OCI-LY1 (cell line): ENCODE results near the gene TIMP2.

ENCODE experiments used
- H2AFZ ChIP-seq: fragments of 200-600 bp; sonication (generic), shearing (Covaris generic); 2 replicates; pipeline ENCODE4 v1.6.0; 2014; ENCODE audit warnings: antibody characterized with exemption, mild to moderate bottlenecking, low read length
- H3F3A ChIP-seq: fragments of 200-600 bp; sonication (generic), shearing (Covaris generic); 2 replicates; pipeline ENCODE4 v1.6.0; 2014; ENCODE audit warnings: mild to moderate bottlenecking, antibody characterized with exemption, low read length, moderate library complexity; ENCODE audit not compliant: insufficient read depth
- H3K27ac ChIP-seq: fragments of 200-600 bp; sonication (generic); 2 replicates; pipeline ENCODE4 v1.5.1; 2014; ENCODE audit warnings: low read length, mixed run types, mild to moderate bottlenecking, low read depth; ENCODE audit not compliant: poor library complexity, severe bottlenecking
- H3K27me3 ChIP-seq: fragments of 200-600 bp; sonication (generic); 2 replicates; pipeline ENCODE4 v1.6.0; 2014; ENCODE audit warnings: antibody characterized with exemption, mild to moderate bottlenecking, low read length, moderate library complexity; ENCODE audit not compliant: insufficient read depth
- H3K36me3 ChIP-seq: fragments of 200-600 bp; sonication (generic); 2 replicates; pipeline ENCODE4 v1.6.1; 2014; ENCODE audit warnings: mild to moderate bottlenecking, antibody characterized with exemption, low read length, moderate library complexity, mixed read lengths; ENCODE audit not compliant: insufficient read depth
- H3K4me1 ChIP-seq: fragments of 200-600 bp; sonication (generic); 2 replicates; pipeline ENCODE4 v1.5.1; 2014; ENCODE audit warnings: mild to moderate bottlenecking, low read length, moderate library complexity; ENCODE audit not compliant: insufficient read depth, severe bottlenecking
- H3K4me2 ChIP-seq: fragments of 200-600 bp; sonication (generic), shearing (Covaris generic); 2 replicates; pipeline ENCODE4 v1.6.1; 2014; ENCODE audit warnings: low read length
- H3K4me3 ChIP-seq: fragments of 200-600 bp; sonication (generic); 2 replicates; pipeline ENCODE4 v1.5.1; 2014; ENCODE audit warnings: low read length, low read depth, mild to moderate bottlenecking, mixed read lengths; ENCODE audit not compliant: poor library complexity, severe bottlenecking
- H3K79me2 ChIP-seq: fragments of 200-600 bp; shearing (Covaris generic); 2 replicates; pipeline ENCODE4 v1.6.1; 2016; ENCODE audit warnings: mixed run types, low read length, mixed read lengths; ENCODE audit not compliant: insufficient read depth
- H3K9ac ChIP-seq: fragments of 200-600 bp; sonication (generic), shearing (Covaris generic); 2 replicates; pipeline ENCODE4 v1.6.1; 2014; ENCODE audit warnings: mild to moderate bottlenecking, low read length, mixed read lengths
- H3K9me2 ChIP-seq: fragments of 200-600 bp; sonication (generic), shearing (Covaris generic); 2 replicates; pipeline ENCODE4 v1.6.1; 2014; ENCODE audit warnings: low read depth, mild to moderate bottlenecking, low read length, mixed read lengths
- H3K9me3 ChIP-seq: fragments of 200-600 bp; shearing (Covaris generic); 2 replicates; pipeline ENCODE4 v1.6.1; 2014; ENCODE audit warnings: low read length, mixed read lengths
- H4K20me1 ChIP-seq: fragments of 200-600 bp; sonication (generic), shearing (Covaris generic); 2 replicates; pipeline ENCODE4 v1.6.0; 2016; ENCODE audit warnings: mild to moderate bottlenecking, low read length; ENCODE audit not compliant: insufficient read depth
- EZH2 ChIP-seq: fragments of 200-600 bp; sonication (generic), shearing (Covaris generic); IDR thresholded peaks from 2 replicates; pipeline ENCODE4 v1.8.0; 2017; ENCODE audit warnings: borderline replicate concordance, mixed run types, mild to moderate bottlenecking, antibody characterized with exemption, low read length, moderate library complexity, mixed read lengths
- TF ChIP-seq, protein P1 (sequence below): fragments of 200-600 bp; sonication (generic), shearing (Covaris generic); IDR thresholded peaks from 2 replicates; pipeline ENCODE4 v1.5.1; 2017; ENCODE audit warnings: mild to moderate bottlenecking, antibody characterized with exemption, low read length, moderate library complexity, mixed read lengths

The TIMP2 gene

DNA sequence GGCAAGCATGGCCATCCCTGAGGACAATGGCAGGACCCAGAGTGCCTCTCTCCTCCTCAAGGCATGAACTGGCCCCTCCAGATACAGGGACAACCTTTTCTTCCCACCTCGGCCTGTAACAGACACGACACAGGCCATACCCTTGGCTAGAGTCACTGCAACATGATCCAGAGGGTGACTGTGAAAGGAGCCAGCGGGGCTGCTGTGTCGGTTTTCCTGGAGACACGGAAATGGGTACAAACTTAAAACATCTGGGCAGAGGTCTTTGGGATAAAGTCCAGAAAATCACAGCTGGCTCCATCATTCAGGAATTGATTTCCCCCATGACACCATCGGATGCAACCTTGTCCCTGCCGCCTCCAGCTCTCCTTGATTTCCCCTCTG lies 27.5 kb downstream of the TIMP2 start:
- H2AFZ ChIP-seq = no peak overlapping the region
- no peak overlapping the region for H3K9ac ChIP-seq
- H3K9me3 ChIP-seq = no peaks in the 10 kb centered on the region
- TF ChIP-seq, protein P1, sequence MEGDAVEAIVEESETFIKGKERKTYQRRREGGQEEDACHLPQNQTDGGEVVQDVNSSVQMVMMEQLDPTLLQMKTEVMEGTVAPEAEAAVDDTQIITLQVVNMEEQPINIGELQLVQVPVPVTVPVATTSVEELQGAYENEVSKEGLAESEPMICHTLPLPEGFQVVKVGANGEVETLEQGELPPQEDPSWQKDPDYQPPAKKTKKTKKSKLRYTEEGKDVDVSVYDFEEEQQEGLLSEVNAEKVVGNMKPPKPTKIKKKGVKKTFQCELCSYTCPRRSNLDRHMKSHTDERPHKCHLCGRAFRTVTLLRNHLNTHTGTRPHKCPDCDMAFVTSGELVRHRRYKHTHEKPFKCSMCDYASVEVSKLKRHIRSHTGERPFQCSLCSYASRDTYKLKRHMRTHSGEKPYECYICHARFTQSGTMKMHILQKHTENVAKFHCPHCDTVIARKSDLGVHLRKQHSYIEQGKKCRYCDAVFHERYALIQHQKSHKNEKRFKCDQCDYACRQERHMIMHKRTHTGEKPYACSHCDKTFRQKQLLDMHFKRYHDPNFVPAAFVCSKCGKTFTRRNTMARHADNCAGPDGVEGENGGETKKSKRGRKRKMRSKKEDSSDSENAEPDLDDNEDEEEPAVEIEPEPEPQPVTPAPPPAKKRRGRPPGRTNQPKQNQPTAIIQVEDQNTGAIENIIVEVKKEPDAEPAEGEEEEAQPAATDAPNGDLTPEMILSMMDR = no peak
- TF ChIP-seq EZH2 = no peak
- H4K20me1 ChIP-seq = no peaks in the 10 kb centered on the region
- H3K27me3 ChIP-seq = peaks cover under 1% of the 10 kb centered on the region
- no peak overlapping the region for H3K4me2 ChIP-seq
- no peaks in the 10 kb centered on the region for H3K36me3 ChIP-seq
- H3F3A ChIP-seq = no peaks in the 10 kb centered on the region
- no peak overlapping the region for H3K27ac ChIP-seq
- no peaks in the 10 kb centered on the region for H3K9me2 ChIP-seq
- no peak overlapping the region for H3K4me3 ChIP-seq
- H3K4me1 ChIP-seq = no peaks in the 10 kb centered on the region
- H3K79me2 ChIP-seq = no peaks in the 10 kb centered on the region

DNA sequence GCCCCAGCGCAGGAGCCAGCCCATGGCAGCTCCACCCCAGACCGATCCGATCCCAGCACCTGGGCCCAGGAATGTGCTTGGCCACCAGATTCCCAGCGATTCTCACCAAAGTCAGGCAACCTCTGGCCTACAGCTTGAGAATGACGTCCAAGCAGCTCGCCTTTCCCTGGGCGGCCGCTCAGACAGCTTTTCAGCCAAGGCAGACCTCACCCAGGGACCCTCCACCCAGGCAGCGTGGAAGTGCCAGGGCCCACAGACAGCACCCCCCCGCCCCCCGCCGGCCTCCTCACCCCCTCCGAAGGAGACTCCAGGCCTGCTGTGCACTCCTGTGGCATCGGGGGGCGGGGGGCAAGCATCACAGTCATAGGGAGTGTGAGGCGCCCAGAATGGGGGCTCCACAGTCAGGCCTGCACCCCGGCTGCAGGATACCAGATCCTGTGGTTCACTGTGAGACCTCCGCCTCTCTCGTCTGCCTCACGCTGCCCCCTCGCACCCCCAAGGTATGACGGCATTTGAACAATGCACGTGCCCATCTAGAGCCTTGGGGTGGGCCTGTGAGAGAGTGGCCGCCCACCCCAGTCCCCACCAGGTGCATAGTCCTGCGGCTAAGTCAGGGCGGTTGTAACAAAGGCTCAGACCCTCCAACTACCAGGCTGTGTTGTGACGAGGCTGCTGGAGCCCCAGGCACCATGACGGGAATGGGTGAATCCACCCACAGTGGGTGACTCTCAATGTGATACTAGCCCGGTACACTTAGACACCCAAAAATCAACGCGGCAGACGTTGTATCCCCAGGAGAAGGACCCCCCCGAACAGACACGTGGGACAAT lies 28.1 kb downstream of the TIMP2 start:
- no peaks in the 10 kb centered on the region for H3K36me3 ChIP-seq
- no peaks in the 10 kb centered on the region for H3K79me2 ChIP-seq
- no peaks in the 10 kb centered on the region for H4K20me1 ChIP-seq
- TF ChIP-seq, protein P1 = no peak
- TF ChIP-seq EZH2 = no peak
- H3K4me1 ChIP-seq = no peaks in the 10 kb centered on the region
- H3K4me2 ChIP-seq = no peak overlapping the region
- H3K9ac ChIP-seq = no peak overlapping the region
- no peak overlapping the region for H2AFZ ChIP-seq
- no peaks in the 10 kb centered on the region for H3F3A ChIP-seq
- H3K4me3 ChIP-seq = no peak overlapping the region
- H3K27ac ChIP-seq = no peak overlapping the region
- peaks cover 6% of the 10 kb centered on the region for H3K27me3 ChIP-seq
- H3K9me2 ChIP-seq = no peaks in the 10 kb centered on the region
- no peaks in the 10 kb centered on the region for H3K9me3 ChIP-seq

DNA sequence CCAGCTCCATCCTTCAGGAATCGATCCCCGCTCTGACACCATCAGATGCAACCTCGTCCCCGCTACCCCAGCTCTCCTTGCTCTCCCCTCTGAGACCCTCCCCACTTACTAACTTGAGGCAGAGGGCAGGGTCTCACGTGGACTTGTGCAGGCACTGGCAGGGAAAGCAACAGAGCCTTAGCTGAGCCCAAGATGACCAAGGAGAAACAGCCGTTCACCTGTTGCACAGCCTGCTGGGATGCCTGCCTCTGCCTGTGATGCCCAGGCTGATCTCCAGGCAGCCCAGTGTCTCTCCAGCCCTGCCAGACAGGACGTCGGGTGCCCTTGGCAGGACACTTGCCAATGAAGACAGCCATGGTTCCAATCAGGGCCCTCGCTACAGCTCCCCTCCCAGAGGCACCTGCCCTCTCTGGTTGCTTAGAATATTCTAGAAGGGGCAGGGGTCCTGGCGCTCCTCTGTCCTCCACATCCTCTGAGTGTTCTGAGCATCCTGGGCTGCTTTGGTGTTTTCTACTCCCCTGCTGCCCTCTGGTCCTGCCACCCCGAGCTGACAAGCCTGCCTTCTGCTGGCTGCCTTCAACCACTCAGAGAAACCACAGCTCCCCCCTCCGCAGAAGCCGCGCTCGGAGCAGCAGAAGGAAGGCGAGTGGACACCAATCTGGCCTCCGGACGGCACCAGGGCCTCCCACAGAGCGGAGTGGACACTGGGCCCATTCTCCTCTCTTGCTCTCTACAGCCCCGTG lies 28.9 kb downstream of the TIMP2 start:
- Histone ChIP-seq H3K9ac (no peak overlapping the region), H3K27ac (no peak overlapping the region), H3K79me2 (no peaks in the 10 kb centered on the region), H3K4me1 (no peaks in the 10 kb centered on the region), H3K4me3 (no peak overlapping the region), H3K27me3 (peaks cover 6% of the 10 kb centered on the region), H3F3A (no peaks in the 10 kb centered on the region), H3K9me2 (no peaks in the 10 kb centered on the region), H3K4me2 (no peak overlapping the region), H3K36me3 (no peaks in the 10 kb centered on the region), H4K20me1 (no peaks in the 10 kb centered on the region), H3K9me3 (no peaks in the 10 kb centered on the region), H2AFZ (no peak overlapping the region)
- TF ChIP-seq, protein P1 = no peak
- no peak for TF ChIP-seq EZH2
